Lower leg skin (tissue), 3 donors: Measurements from ENCODE around the gene SLC25A30.

ENCODE experiments used
- POLR2A ChIP-seq, 2 donors: fragments of 450-650 bp; IDR thresholded peaks; one replicate each; pipeline ENCODE4 v1.6.1; 2016 to 2017; ENCODE audit warnings: antibody characterized with exemption in 2 of 2, mild to moderate bottlenecking in 1 of 2, moderate library complexity in 1 of 2
- TF ChIP-seq, protein P1 (sequence below), 3 donors: fragments of 450-650 bp; IDR thresholded peaks; one replicate each; pipeline ENCODE4 v1.5.1; 2016; ENCODE audit warnings: antibody characterized with exemption in 3 of 3, mild to moderate bottlenecking in 3 of 3, moderate library complexity in 2 of 3

DNA sequence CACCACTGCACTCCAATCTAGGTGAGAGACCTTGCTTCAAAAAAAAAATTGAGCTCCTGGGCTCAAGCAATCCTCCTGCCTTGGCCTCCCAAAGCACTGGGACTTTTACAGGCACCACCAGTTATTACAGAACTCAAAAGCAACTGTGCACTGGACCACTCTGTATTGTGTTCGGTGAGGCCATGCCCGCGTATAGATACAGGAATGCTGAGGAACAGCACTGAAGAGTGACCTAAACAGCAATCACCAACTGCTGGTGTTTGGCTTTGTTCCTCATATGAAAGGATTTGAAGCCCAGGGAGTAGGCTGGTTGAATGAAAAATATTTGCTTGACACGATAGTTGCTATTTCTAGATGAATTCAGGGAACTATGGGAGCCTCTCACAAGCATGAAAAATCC is 29.5 kb downstream of the SLC25A30 start:
- TF ChIP-seq, protein P1, sequence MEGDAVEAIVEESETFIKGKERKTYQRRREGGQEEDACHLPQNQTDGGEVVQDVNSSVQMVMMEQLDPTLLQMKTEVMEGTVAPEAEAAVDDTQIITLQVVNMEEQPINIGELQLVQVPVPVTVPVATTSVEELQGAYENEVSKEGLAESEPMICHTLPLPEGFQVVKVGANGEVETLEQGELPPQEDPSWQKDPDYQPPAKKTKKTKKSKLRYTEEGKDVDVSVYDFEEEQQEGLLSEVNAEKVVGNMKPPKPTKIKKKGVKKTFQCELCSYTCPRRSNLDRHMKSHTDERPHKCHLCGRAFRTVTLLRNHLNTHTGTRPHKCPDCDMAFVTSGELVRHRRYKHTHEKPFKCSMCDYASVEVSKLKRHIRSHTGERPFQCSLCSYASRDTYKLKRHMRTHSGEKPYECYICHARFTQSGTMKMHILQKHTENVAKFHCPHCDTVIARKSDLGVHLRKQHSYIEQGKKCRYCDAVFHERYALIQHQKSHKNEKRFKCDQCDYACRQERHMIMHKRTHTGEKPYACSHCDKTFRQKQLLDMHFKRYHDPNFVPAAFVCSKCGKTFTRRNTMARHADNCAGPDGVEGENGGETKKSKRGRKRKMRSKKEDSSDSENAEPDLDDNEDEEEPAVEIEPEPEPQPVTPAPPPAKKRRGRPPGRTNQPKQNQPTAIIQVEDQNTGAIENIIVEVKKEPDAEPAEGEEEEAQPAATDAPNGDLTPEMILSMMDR (IDR thresholded peaks at IDR 0.05) = no peak
- TF ChIP-seq POLR2A (IDR thresholded peaks at IDR 0.05) = no peak
